Neural progenitor cell (in vitro differentiated cells): ENCODE measurements around the gene ST13.

ENCODE experiments used
- EZH2 ChIP-seq: fragments of 200-600 bp; sonication (generic); IDR thresholded peaks from 2 replicates; pipeline ENCODE4 v1.6.1; 2017; ENCODE audit warnings: antibody characterized with exemption, mild to moderate bottlenecking, moderate library complexity
- TF ChIP-seq, protein P1 (sequence below): fragments of 200-600 bp; sonication (generic); IDR thresholded peaks from 2 replicates; pipeline ENCODE4 v1.5.1; 2017; ENCODE audit warnings: antibody characterized with exemption, mild to moderate bottlenecking

DNA sequence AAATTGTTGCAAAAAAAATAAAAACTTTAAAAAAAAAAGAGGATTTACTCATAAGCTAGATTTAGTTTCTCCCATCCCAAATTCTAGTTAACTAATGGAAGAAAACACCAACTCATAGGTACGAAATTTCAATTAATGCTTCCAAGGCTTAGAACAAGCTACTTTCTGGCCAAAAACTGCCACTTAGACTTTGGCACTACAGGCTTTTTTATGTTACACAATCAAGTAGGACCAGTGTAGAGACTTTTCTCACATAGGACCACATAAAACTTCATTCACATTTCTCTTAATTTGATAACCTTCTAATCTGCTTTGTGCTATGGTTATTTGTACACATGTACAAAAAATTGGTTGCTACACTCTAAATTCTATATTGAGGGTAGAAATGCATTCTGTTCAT lies 3.1 kb downstream of the ST13 start:
- TF ChIP-seq, protein P1, sequence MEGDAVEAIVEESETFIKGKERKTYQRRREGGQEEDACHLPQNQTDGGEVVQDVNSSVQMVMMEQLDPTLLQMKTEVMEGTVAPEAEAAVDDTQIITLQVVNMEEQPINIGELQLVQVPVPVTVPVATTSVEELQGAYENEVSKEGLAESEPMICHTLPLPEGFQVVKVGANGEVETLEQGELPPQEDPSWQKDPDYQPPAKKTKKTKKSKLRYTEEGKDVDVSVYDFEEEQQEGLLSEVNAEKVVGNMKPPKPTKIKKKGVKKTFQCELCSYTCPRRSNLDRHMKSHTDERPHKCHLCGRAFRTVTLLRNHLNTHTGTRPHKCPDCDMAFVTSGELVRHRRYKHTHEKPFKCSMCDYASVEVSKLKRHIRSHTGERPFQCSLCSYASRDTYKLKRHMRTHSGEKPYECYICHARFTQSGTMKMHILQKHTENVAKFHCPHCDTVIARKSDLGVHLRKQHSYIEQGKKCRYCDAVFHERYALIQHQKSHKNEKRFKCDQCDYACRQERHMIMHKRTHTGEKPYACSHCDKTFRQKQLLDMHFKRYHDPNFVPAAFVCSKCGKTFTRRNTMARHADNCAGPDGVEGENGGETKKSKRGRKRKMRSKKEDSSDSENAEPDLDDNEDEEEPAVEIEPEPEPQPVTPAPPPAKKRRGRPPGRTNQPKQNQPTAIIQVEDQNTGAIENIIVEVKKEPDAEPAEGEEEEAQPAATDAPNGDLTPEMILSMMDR: no peak
- TF ChIP-seq EZH2: no peak
